ENCODE measurements around the gene LRRC37B.
A peak's percentile ranks its signal among the peaks of the same experiment; 100 is the strongest.
"Not testable (repeated sequence)": the region's sequence is repeated elsewhere in the genome, so short reads cannot be mapped to it uniquely, and the experiment has no call there.

Gene LRRC37B

DNA sequence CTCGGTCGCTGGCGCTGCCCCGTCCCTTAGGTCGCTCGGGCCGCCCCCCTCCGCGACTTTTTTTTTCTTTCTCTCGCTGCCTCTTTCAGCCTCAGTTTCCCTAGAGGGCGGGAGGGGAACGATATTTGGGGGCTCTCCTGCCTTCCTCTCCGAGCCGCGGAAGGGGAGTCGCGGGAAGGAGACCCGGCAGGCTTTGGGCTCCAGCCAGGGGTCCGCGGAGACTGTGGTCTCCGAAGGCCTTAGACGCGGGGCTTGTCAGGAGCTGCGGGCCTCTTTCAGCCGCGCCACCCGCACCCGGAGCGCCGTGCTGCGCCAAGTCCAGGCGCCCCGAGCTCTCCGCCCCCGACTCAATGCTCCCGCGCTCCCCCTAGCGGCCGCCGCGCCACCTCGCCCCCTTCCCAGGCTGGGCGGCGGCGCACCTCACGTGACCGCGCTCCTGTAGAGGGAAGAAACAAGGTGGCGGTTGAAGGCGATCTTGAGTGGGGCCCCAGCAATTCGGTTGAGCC is at the start of gene LRRC37B:
LRRC37B (plus strand) TSS at position 427 of the 506 bp plus-strand sequence. CDS start 14,010 bp downstream, outside the sequence.
- DNase-seq: peak; percentile 37 to 43

GRCh38 chr17:31964131-31964530 is 43.1 kb upstream of the LRRC37B start:
- not testable (repeated sequence) for DNase-seq

GRCh38 chr17:31967648-31968047 is 39.5 kb upstream of the LRRC37B start:
- DNase-seq: no peak

DNA sequence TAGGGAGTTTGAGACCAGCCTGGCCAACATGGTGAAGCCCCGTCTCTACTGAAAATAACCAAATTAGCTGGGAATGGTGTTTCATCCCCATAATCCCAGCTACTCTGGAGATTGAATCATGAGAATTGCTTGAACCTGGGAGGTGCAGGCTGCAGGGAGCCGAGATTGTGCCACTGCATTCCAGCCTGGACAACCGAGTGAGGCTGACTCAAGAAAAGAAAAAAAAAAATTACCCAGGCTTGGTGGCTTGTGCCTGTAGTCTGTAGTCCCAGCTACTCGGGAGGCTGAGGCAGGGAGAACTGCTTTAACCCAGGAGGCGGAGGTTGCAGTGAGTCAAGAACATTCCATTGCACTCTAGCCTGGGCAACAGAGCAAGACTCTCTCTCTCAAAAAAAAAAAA is 36.8 kb upstream of the LRRC37B start:
- DNase-seq: not testable (repeated sequence)

DNA sequence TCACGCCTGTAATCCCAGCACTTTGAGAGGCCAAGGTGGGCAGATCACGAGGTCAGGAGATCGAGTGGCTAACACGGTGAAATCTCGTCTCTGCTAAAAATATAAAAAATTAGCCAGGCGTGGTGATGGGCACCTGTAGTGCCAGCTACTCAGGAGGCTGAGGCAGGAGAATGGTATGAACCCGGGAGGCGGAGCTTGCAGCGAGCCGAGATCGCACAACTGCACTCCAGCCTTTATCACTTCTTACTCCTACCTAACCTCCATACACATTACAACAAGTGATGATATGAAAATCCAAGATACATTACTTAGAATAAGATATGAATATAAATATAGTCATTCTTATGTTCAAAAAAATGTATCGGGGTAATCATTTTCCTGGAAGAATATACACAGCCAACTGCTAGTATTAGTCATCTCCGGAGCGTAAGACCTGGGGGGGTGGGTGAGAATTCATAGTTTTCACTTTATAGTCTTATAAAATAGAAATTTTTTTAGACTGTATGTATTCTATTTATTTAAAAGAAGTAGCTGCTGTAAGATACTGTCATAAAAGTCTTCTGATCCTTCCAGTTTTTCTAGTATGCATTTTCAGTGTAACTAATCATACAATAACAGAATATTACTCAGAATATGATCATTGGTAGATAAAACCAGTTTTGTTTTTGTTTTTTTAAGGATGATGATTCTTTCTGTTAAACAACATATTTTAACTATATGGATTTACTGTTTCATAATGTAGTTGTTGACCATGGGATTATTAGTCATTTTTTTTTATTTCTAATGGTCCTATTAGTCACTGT is 32.7 kb upstream of the LRRC37B start:
- DNase-seq: not testable (repeated sequence)

- not testable (repeated sequence) for DNase-seq
These were observed 31.8 kb upstream of the LRRC37B start for GRCh38 chr17:31975391-31975790.

DNA sequence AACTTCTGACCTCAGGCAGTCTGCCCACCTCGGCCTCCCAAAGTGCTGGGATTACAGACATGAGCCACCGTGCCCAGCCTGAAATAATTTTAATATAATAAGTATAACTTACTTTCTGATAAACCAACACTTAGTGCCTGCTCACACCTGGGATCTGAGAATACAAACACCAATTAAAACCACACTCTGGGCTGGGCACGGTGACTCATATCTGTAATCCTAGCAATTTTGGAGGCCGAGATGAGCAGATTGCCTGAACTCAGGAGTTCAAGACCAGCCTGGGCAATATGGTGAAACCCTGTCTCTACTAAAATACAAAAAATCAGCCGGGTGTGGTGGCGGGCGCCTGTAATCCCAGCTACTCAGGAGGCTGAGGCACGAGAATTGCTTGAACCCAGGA is 15.4 kb upstream of the LRRC37B start:
- DNase-seq: not testable (repeated sequence)

DNA sequence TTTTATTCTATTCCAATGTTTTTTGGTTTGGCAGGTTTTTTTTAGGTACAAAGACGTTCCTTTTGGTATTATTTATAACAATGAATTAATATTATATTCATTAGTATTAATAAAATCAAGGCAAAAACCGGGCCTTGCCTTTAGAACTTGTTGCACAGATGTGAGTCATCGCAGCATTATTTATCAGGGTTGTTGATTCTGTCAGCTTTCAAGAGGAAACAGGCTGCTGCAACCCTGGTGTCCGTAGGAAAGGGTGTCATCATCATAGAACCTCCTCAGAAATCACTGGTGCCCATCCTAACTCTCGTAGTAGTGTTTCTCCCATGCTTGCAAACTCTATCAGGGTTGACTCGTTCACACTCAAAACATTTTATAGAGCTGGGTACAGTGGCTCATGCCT is 10.2 kb upstream of the LRRC37B start:
- no peak for DNase-seq

DNA sequence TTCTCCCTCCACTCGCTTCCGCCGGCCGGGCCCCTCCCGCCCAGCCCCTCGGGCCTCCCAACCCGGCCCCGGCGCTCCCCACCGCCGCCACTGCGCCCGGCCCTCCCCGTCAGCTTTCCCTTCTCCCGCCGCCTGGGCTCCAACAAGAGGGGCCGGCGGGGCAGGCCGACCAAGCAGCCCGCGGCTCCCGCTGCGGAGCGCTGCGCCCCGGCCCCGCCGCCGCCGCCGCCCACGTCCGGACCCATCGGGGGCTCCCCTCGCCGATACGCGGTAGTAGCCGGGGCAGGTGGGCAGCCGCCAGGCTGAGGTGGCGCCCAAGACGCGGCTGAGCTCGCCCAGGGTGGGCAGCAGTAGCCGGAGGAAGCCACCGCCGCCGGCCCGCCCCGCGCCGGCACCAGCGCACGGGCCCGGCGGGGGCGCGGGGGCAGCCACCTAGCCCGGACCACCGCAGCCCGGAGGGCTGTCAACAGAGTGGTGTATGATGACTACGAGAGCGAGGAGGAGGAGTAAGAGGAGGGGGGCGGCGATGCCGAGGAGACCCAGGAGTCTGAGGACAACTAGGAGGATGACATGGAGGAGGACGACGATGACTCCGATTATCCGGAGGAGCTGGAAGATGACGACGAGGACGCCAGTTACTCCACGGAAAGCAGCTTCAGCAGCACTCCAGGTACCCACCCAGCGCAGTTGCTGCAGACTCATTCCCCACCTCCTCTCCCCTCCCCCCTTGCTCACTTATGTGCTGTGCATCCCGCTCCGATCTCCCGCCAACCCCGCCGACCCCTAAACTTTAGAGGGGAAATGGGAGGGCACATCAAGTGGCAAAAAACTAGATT is 498 bp downstream of the LRRC37B start:
- DNase-seq: no peak

- DNase-seq: no peak
These were observed 2.0 kb downstream of the LRRC37B start for GRCh38 chr17:32009262-32009542.

DNA sequence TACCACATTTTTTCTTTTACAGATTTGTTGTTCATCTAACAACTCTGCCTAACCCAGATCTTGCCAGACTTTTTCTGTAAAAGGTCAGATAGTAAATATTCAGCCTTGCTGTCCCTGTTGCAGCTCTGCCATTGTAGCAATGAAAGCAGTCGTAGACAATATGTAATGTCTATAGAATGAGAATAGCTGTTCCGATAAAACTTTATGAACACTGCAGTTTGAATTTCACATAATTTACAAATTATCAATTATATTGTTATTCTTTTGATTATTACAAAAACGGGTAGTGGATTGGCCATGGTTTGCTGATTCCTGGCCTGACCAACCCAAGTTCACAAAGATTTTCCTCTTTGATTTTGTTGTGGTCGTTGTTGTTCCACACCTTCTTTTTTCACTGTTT is 2.9 kb downstream of the LRRC37B start:
- DNase-seq: no peak

GRCh38 chr17:32015245-32016013 is 8.2 kb downstream of the LRRC37B start:
- DNase-seq: no peak

DNA sequence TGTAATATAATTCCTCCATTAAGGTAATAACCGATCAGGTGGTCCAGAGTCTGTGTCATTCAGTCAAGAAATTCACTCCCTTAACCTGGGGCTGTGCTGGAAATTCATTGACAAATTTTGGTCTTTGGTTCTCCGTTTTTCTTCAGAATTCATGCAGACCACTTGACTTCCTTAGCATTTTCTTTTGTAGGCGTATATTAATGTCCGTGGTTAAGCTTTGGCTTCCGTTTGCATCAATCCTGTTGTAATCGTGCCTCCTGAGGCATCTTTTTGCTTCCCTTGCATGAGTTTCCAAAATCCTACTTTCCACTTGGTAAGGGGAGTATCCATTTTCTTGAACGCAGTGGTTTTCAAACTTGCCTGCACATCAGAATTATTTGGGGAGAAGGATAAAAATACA is 9.0 kb downstream of the LRRC37B start:
- no peak for DNase-seq

- DNase-seq: no peak
These were observed 12.0 kb downstream of the LRRC37B start for GRCh38 chr17:32019228-32019627.

- DNase-seq: no peak
These were observed 13.9 kb downstream of the LRRC37B start for GRCh38 chr17:32020943-32021614.

DNA sequence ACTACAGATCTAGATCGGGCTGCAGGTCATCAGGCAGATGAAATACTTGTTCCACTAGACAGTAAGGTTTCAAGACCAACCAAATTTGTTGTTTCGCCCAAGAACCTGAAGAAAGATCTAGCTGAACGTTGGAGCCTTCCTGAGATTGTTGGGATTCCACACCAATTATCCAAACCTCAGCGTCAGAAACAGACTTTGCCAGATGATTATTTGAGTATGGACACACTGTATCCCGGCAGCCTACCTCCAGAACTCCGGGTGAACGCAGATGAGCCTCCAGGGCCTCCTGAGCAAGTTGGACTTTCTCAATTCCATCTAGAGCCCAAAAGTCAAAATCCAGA is 14.4 kb downstream of the LRRC37B start:
- DNase-seq: no peak

GRCh38 chr17:32022554-32022953 is 15.4 kb downstream of the LRRC37B start:
- not testable (repeated sequence) for DNase-seq

DNA sequence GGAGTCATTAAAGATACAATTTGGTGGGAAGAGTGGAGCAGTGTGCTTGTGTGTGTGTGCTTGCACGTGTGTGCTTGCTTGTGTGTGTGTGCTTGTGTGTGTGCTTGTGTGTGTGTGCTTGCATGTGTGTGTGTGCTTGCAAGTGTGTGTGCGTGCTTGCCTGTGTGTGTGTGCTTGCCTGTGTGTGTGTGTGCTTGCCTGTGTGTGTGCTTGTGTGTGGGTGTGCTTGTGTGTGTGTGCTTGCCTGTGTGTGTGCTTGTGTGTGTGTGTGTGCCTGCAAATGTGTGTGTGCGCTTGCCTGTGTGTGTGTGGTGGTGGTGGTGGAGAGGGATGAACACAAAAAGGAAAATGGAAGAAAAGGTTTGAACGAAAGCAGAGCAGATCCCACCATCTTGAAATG is 20.1 kb downstream of the LRRC37B start:
- DNase-seq: not testable (repeated sequence)

DNA sequence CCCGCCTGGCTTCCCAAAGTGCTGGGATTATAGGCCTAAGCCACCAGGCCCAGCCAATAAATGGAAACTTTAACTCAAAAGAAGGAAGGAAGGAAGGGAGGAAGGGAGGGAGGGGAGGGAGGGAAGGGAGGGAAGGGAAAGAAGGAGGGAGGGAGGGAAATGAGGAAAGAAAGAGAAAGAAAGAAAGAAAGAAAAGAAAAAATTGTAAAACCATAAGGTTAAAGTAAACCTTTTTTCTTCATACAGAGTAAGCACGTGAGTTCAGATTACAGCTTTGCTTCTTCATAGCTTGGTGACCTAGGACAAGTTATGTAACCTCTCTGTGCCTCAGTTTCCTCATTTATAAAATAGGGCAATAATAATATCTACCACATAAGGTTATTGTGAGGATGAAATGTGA is 26.0 kb downstream of the LRRC37B start:
- DNase-seq: no peak

DNA sequence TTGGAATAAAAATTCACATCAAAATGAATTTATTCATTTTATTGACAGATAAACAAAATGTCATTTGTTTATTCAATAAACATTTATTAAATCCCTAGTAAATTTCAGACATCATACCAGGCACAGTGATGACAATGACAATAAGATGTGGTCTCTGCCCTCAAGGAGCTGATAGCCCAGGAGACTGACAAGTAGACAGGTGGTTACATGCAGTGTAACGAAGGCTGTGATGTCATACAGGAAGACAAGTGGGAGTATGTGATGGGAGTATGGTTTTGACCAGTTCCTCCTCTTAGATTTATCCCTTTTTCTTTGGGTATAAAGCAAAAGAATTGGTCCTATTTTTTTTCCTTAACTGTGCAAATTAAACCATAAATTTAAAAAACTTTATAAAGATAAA is 26.6 kb downstream of the LRRC37B start:
- not testable (repeated sequence) for DNase-seq

DNA sequence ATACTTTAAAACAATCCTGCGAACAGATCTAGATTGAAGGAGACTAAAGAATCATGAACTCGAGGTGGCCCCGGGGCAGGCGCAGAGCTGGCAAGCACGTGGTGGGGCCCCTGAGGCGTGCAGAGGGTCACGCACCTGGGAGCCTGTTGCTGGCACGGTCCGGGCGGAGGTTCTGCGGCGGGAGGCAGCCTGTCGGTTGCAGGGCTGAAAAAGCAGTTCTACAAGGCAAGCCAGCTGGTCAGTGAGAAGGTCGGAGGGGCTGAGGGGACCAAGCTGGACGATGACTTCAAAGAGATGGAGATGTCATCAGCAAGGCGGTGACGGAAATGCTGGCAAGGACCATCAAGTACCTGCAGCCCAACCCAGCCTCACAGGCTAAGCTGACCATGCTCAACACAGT is 33.1 kb downstream of the LRRC37B start:
- not testable (repeated sequence) for DNase-seq

GRCh38 chr17:32041306-32041875 is 34.2 kb downstream of the LRRC37B start:
- not testable (repeated sequence) for DNase-seq
